Measurements from ENCODE around the gene RPEL1. TPM values are rescaled to one million over a fixed set of nuclear protein-coding genes. Genes with fewer than 3 reads are reported as not detected.

The RPEL1 gene
- total RNA-seq, 1 donor from 2014 or later: not detected

DNA sequence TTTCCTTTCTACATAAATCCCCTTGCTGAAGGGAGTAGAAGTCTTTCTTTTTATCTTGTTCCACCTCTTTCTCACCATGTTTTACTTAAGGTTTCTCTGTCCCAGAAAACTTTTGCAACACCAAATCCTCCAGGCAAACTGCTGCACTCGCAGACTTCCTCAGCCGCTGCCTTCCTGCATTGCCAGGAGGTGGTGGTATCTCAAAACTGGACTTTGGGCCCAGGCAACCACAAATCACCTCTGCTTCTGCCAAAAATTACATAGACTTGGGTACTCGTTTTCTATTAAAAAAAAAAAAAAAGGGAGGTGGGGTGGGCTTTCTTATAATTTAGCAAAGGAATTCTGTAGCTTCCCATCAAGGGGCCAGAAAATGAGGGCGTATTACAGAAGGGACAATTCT lies 45.9 kb downstream of the RPEL1 start:
- H3K27ac Mint-ChIP-seq: no peak overlapping the region
- no peaks in the 10 kb centered on the region for H3K36me3 Mint-ChIP-seq
- no peak for DNase-seq (ENCODE audit: extremely low spot score, unreplicated experiment)
- H3K27me3 Mint-ChIP-seq: peaks cover 17% of the 10 kb centered on the region
- TF ChIP-seq, protein P1, sequence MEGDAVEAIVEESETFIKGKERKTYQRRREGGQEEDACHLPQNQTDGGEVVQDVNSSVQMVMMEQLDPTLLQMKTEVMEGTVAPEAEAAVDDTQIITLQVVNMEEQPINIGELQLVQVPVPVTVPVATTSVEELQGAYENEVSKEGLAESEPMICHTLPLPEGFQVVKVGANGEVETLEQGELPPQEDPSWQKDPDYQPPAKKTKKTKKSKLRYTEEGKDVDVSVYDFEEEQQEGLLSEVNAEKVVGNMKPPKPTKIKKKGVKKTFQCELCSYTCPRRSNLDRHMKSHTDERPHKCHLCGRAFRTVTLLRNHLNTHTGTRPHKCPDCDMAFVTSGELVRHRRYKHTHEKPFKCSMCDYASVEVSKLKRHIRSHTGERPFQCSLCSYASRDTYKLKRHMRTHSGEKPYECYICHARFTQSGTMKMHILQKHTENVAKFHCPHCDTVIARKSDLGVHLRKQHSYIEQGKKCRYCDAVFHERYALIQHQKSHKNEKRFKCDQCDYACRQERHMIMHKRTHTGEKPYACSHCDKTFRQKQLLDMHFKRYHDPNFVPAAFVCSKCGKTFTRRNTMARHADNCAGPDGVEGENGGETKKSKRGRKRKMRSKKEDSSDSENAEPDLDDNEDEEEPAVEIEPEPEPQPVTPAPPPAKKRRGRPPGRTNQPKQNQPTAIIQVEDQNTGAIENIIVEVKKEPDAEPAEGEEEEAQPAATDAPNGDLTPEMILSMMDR (conservative IDR thresholded peaks at IDR 0.05): no peak
- H3K4me3 Mint-ChIP-seq: no peak overlapping the region
- no peaks in the 10 kb centered on the region for H3K9me3 Mint-ChIP-seq
- no peaks in the 10 kb centered on the region for H3K4me1 Mint-ChIP-seq (ENCODE audit: unreplicated experiment)

- no peak for DNase-seq (ENCODE audit: extremely low spot score, unreplicated experiment)
- Mint-ChIP-seq H3K36me3 (no peaks in the 10 kb centered on the region), H3K9me3 (no peaks in the 10 kb centered on the region), H3K4me1 (ENCODE audit: unreplicated experiment) (no peaks in the 10 kb centered on the region), H3K27ac (no peak overlapping the region), H3K27me3 (peaks cover 5% of the 10 kb centered on the region), H3K4me3 (no peak overlapping the region)
- TF ChIP-seq, protein P1 (conservative IDR thresholded peaks at IDR 0.05): no peak
Measured at GRCh38 chr10:103295374-103296015, 49.8 kb downstream of the RPEL1 start.

Other genes with a start within 250 kb of the RPEL1 start
- gene NT5C2, start 52.6 kb upstream of the RPEL1 start, total RNA-seq (ENCODE audit: low replicate concordance): 96.5 and 122 TPM in 2 replicates
- gene INA, start 31.3 kb downstream of the RPEL1 start, total RNA-seq (ENCODE audit: low replicate concordance): 9.4 and 38.0 TPM in 2 replicates
- 9.0 and 14.5 TPM in 2 replicates for gene PCGF6, start 105.3 kb downstream of the RPEL1 start, total RNA-seq (ENCODE audit: low replicate concordance)
- gene TAF5, start 122.1 kb downstream of the RPEL1 start, total RNA-seq (ENCODE audit: low replicate concordance): 6.2 and 10.0 TPM in 2 replicates
- 300 and 424 TPM in 2 replicates for gene ATP5MK, start 150.6 kb downstream of the RPEL1 start, total RNA-seq (ENCODE audit: low replicate concordance)
- 46.3 and 53.2 TPM in 2 replicates for gene PDCD11, start 150.7 kb downstream of the RPEL1 start, total RNA-seq (ENCODE audit: low replicate concordance)
- 3.5 and 27.8 TPM in 2 replicates for gene CALHM2, start 206.5 kb downstream of the RPEL1 start, total RNA-seq (ENCODE audit: low replicate concordance)
- 0.17 TPM in 1 of 2 replicates, not detected in the other for gene CALHM1, start 213.0 kb downstream of the RPEL1 start, total RNA-seq (ENCODE audit: low replicate concordance)
- 3.3 and 20.3 TPM in 2 replicates for gene CALHM3, start 233.4 kb downstream of the RPEL1 start, total RNA-seq (ENCODE audit: low replicate concordance)
- 38.3 and 102 TPM in 2 replicates for gene NEURL1, start 247.8 kb downstream of the RPEL1 start, total RNA-seq (ENCODE audit: low replicate concordance)